HG03108 (cell line): ENCODE measurements around the gene POTED.
"Not testable (repeated sequence)": the region's sequence is repeated elsewhere in the genome, so short reads cannot be mapped to it uniquely, and the experiment has no call there.

Experiments
- ATAC-seq: cut with Tn5 transposase; IDR thresholded peaks from one replicate; pipeline ENCODE4 v1.9.1; 2021; ENCODE audit warnings: moderate library complexity; ENCODE audit not compliant: unreplicated experiment

The POTED gene

DNA sequence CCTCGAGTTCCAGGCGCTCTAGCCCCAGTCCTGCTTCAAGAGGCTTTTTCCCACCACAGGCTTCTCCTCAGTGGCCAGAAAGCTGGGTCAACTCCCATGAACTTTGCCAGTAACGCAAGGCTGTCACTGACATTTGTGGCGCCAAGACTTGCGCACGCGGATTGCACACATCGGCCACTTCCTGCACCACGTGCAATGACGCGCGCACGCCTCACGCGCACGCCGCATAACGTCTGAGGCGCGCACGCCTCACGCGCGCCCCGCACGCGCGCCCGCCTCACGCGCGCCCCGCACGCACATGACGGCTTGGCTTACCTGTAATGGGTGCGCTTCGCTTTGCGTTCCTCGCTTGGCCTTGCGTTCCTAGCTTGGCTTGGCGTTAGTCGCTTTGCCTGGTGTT lies at the start of gene POTED:
Gene POTED, plus strand, starts transcription at position 301 of the 400 bp plus-strand sequence. CDS start 452 bp downstream, outside the sequence.
- ATAC-seq = not testable (repeated sequence)

- not testable (repeated sequence) for ATAC-seq
Measured at GRCh38 chr21:13650101-13650500, 40.5 kb downstream of the POTED start.

GRCh38 chr21:13651746-13652145 lies 42.2 kb downstream of the POTED start:
- not testable (repeated sequence) for ATAC-seq
